GM10266 (cell line): ENCODE results near the gene FKBP1B.
A peak's percentile ranks its signal among the peaks of the same experiment; 100 is the strongest.

Source experiments
- DNase-seq: peaks from one replicate; pipeline ENCODE4 v3.0.0; 2012; ENCODE audit errors: extremely low spot score
- TF ChIP-seq, protein P1 (sequence below): IDR thresholded peaks from 2 replicates; pipeline ENCODE4 v1.5.1; 2012; ENCODE audit warnings: mild to moderate bottlenecking, low read depth; ENCODE audit not compliant: control insufficient read depth, insufficient read depth; ENCODE audit errors: missing control alignments

Gene FKBP1B

DNA sequence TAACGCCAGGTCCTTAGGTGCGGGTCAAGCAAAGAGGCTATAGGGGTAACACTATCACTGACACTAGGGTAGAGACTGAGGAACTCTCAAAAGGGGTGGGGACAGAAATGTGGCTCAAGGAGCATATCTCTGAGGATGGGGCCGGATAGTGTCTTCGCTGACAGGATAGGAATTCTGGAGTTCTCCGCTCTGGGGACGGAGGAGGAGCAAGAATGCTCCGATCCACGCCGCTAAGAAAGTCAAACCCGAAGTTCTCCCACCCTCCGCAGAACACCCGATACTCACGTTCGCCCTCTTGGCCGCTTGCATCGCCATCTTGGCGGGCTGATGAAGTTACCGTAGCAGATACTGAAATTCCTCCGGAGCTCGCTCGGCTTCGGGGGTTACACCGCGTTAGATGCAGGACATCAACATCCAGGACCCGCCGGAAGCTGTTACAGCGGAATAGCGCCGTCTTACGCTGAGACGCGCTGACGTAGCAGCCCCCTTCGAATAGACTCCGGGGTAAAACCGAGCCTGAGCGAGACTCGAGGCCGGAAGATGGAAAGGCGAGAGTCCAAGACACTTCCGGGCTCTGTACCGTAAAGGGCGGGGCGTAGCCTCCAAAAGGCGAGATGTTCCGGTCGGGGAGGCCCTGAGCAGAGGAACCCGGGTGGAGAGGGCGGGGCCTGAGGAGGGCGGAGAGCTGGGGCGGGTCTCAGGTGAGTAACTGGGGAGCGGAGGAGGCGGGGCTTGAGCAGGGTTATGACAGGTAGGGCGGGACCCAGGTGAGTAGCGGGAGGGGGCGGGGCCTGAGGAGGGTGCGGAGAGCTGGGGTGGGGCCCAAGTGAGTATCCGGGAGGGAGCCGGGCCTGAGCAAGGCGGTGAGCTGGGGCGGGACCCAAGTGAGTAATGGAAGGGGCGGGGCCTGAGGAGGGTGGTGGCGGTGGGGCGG is 26.6 kb downstream of the FKBP1B start, which contains the start of gene SF3B6:
SF3B6 (minus strand) TSS at position 412 of the 934 bp plus-strand sequence; CDS start at position 315, 97 bp downstream.
- TF ChIP-seq, protein P1, sequence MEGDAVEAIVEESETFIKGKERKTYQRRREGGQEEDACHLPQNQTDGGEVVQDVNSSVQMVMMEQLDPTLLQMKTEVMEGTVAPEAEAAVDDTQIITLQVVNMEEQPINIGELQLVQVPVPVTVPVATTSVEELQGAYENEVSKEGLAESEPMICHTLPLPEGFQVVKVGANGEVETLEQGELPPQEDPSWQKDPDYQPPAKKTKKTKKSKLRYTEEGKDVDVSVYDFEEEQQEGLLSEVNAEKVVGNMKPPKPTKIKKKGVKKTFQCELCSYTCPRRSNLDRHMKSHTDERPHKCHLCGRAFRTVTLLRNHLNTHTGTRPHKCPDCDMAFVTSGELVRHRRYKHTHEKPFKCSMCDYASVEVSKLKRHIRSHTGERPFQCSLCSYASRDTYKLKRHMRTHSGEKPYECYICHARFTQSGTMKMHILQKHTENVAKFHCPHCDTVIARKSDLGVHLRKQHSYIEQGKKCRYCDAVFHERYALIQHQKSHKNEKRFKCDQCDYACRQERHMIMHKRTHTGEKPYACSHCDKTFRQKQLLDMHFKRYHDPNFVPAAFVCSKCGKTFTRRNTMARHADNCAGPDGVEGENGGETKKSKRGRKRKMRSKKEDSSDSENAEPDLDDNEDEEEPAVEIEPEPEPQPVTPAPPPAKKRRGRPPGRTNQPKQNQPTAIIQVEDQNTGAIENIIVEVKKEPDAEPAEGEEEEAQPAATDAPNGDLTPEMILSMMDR: no peak
- DNase-seq: peak; percentile 92

DNA sequence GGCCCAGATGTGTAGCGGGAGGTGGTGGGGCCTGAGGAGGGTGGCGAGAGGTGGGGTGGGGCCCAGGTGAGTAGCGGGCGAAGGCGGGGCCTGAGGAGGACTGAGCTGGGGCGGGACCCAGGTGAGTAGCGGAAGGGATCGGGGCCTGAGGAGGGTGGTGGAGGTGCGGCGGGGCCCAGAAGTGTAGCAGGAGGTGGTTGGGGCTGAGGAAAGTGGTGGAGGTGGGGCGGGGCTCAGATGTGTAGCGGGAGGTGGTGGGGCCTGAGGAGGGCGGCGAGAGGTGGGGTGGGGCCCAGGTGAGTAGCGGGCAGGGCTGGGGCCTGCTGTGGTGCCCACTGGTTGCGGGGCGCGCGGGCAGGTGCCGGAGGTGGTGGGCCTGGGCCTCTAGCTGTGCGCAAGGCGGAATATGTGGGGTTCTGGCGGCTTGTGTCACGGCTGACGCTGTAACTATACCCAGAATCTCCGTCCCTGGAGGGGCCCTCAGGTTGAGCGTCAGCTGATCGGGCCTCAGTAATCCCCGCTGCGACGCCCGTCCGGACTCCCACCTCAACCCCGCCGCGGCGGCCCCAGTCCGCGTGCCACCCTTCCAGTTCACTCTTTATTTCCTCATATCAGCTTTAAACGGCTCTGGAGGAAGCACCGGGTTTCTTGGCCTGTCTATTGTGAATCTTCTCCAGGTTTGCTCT is 27.5 kb downstream of the FKBP1B start:
- no peak for DNase-seq
- TF ChIP-seq, protein P1: no peak

DNA sequence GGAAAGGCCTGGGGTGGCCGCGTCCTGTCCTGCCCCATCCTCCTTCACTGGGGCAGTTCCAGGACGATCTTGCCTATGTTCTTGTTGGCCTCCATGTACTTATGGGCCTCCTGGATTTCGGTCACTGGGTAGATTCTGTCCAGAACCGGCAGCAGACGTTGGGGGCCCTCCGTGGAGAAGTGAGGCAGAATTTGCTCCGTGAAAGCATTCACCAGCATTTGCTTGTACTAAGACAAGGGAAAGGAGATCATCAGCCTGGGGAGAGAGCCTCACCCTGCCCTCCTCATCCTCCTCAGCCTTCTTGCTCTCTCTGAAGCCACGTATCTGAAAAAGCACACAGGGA is 28.0 kb downstream of the FKBP1B start:
- no peak for DNase-seq
- TF ChIP-seq, protein P1: no peak

DNA sequence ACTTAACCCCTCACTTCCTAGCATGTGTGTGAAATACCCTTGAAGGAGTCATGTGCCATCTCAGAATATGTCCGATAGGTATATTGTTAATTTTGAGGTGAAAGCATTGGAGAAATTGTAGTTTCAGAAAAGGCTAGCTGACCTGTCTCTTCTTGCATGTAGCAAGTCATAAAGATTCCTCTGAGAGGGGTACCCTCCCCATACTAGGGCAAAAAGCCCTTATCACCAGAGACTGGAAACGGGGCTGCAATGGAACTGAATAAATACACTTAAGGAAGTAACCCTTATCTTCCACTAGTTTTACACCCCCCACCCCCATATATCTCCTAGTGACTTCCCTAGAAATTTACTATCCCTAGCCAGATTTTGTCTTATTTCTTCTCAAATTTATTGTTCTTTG is 28.3 kb downstream of the FKBP1B start:
- no peak for DNase-seq
- TF ChIP-seq, protein P1: no peak

DNA sequence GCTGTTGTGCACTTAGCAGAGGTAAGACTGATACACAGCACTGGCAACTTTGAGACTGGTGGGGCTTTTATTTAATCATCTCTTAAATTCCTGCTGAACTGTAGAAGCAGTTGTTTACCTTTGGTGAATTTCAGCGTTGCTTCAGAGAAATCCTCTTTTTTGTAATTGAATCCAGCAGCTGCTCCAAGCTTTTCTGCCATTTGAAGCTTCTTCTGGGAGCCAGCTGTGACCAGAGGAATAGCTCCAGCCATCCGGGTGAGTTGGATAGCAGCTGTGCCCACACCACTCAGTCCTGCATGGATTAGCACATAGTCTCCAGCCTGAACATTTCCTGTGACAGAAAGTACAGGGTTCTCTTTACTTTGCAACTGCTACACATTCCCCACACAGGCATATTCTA is 31.2 kb downstream of the FKBP1B start:
- no peak for DNase-seq
- TF ChIP-seq, protein P1: no peak

DNA sequence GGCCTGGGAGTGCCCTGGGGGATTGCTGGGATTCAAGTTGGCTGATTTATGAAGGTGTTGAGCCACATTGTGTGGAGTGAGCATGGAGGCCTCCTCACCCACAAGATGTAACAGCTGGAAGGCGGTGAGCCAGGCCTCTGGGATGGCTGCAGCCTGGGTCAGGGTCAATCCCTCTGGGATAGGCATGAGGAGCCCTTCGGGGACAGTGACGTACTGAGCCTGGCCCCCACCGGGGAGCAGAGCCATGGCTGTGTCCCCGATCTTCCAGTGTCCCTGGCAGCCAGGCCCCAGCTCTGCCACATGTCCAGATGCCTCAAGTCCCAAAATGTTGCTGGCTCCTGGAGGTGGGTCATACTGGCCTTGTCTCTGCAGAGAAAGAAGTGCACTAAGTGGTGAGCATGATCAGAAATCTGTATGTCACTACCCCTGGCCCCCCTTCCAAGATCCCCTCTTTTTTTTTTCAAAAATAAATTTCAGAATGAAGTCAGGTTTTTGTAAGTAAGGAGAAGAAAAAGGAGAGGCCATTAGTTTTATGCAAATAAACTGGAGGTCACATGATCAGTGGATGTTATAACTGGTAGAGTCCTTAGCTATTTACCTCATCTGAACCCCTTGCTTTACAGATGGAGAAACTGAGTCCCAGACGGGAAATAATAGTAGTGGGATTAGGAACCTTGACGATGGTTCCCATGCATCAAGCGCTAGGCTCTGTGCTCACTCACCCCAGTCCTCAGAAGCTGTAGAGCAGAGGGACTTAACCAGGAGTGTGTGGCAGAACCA is 33.4 kb downstream of the FKBP1B start:
- TF ChIP-seq, protein P1: no peak
- DNase-seq: no peak
